PC-3 (cell line): Measurements from ENCODE around the gene MLPH. TPM values are rescaled to one million over a fixed set of nuclear protein-coding genes. Genes with fewer than 3 reads are reported as not detected.

Experiments
- ATAC-seq: fragments of 200-7000 bp; cut with Tn5 transposase; 2 replicates; pipeline ENCODE4 v1.9.1; 2020; ENCODE audit warnings: mild to moderate bottlenecking, moderate library complexity
- BruUV-seq: library from RNA; stranded (reverse); fragments of 400-500 nt; replicated peaks from 2 replicates; lab custom pipeline; 2021; lab: Mats Ljungman, UMichigan
- CTCF ChIA-PET: fragments of 300-600 bp; sonication (Branson Sonifier 250); formaldehyde crosslinking; loops from one replicate; lab custom pipeline; 2022; ENCODE audit warnings: antibody characterized with exemption; lab: Charles Lee
- POLR2A ChIA-PET: fragments of 300-600 bp; sonication (Branson Sonifier 250); formaldehyde crosslinking; loops from one replicate; lab custom pipeline; 2022; ENCODE audit warnings: antibody characterized with exemption; ENCODE audit not compliant: unreplicated experiment; lab: Charles Lee
- DNase-seq: peaks from one replicate; pipeline ENCODE4 v3.0.0-alpha.2; 2015
- H2AFZ ChIP-seq: fragments of 300-600 bp; sonication (generic); 2 replicates; pipeline ENCODE4 v1.6.0; 2016; ENCODE audit warnings: antibody characterized with exemption, low read length
- H3F3A ChIP-seq: fragments of 300-600 bp; sonication (generic); one replicate; pipeline ENCODE4 v1.6.0; 2017; ENCODE audit warnings: antibody characterized with exemption, low read length, control low read depth, mild to moderate bottlenecking; ENCODE audit not compliant: unreplicated experiment
- H3K27ac ChIP-seq: fragments of 300-600 bp; sonication (generic); 2 replicates; pipeline ENCODE4 v1.5.1; 2016; ENCODE audit warnings: mild to moderate bottlenecking, low read length
- H3K27me3 ChIP-seq: fragments of 300-600 bp; sonication (generic); 2 replicates; pipeline ENCODE4 v1.6.1; 2016; ENCODE audit warnings: low read length, mixed read lengths
- H3K36me3 ChIP-seq: fragments of 300-600 bp; sonication (generic); 2 replicates; pipeline ENCODE4 v1.6.1; 2016; ENCODE audit warnings: low read depth, mixed run types, low read length, mixed read lengths
- H3K4me1 ChIP-seq: fragments of 300-600 bp; sonication (generic); 2 replicates; pipeline ENCODE4 v1.5.1; 2016; ENCODE audit warnings: low read length; ENCODE audit not compliant: insufficient read depth
- H3K4me2 ChIP-seq: fragments of 300-600 bp; sonication (generic); 2 replicates; pipeline ENCODE4 v1.6.0; 2016; ENCODE audit warnings: low read length
- H3K4me3 ChIP-seq: fragments of 300-600 bp; sonication (generic); 2 replicates; pipeline ENCODE4 v1.5.1; 2016; ENCODE audit warnings: mild to moderate bottlenecking, low read length, mixed read lengths
- H3K79me2 ChIP-seq: fragments of 300-600 bp; sonication (generic); 2 replicates; pipeline ENCODE4 v1.6.1; 2017; ENCODE audit warnings: low read length, mixed read lengths
- H3K9ac ChIP-seq: fragments of 300-600 bp; sonication (generic); 2 replicates; pipeline ENCODE4 v1.6.0; 2016; ENCODE audit warnings: mild to moderate bottlenecking, low read length
- H3K9me2 ChIP-seq: fragments of 300-600 bp; sonication (generic); replicated peaks from 2 replicates; pipeline ENCODE4 v1.6.1; 2016; ENCODE audit warnings: mixed run types, low read length, mixed read lengths
- H3K9me3 ChIP-seq: fragments of 300-600 bp; sonication (generic); 2 replicates; pipeline ENCODE4 v1.6.1; 2016; ENCODE audit warnings: low read length, mixed read lengths
- H4K20me1 ChIP-seq: fragments of 300-600 bp; sonication (generic); 2 replicates; pipeline ENCODE4 v1.6.1; 2016; ENCODE audit warnings: low read length, mixed read lengths
- EZH2 ChIP-seq: fragments of 300-600 bp; sonication (generic); IDR thresholded peaks from one replicate; pipeline ENCODE4 v1.6.1; 2017; ENCODE audit warnings: antibody characterized with exemption, mild to moderate bottlenecking, low read length; ENCODE audit not compliant: unreplicated experiment
- EZH2phosphoT487 ChIP-seq: fragments of 300-600 bp; sonication (generic); IDR thresholded peaks from 2 replicates; pipeline ENCODE4 v1.6.1; 2018; ENCODE audit warnings: mild to moderate bottlenecking, antibody characterized with exemption, low read length, borderline replicate concordance
- intact Hi-C: fragments of 100-400 bp; cut with micrococcal nuclease; formaldehyde crosslinking; loops from 2 replicates; pipeline ENCODE4 v1.9.0; 2023
- total RNA-seq: library from RNA; depleted of rRNA; stranded (reverse); fragments of >200 nt; gene quantifications from 2 replicates; pipeline ENCODE4 v1.2.3, GENCODE V29; 2014
- TF ChIP-seq, protein P1 (sequence below): fragments of 300-600 bp; sonication (generic); conservative IDR thresholded peaks from 2 replicates; pipeline ENCODE4 v1.5.1; 2017; ENCODE audit warnings: antibody characterized with exemption, low read depth, mild to moderate bottlenecking, low read length

MLPH gene
- total RNA-seq, 1 experiment from 2014 or later = 201 TPM

DNA sequence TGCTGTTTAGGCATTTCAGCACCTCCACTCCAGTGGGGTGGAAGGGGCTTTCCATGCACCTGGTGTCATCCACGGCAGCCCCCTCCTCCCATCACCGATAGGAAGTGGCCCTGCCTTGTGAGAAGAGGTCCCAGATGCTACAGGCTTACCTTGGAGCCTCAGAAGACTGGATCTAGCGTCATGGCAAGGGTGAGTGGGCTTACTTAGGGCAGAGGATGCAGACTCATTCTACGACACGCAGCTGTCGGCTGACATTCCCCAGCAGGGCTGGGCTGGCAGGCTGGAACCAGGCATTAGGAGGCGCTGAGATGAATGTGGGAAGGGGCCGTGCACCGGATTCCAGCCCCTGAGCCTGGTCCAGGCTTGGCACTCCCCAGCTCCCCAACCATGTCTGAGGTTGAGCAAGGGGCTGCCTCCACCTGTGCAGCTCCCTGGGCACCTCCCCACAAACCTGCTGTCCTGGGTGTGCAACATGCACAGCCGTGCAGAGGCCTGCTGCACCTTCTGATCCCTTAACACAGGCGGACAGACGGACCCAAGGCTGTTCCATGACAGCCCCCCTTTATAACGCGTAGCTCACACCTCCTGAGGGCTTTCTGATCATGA lies 77.6 kb downstream of the MLPH start:
- no peak overlapping the region for H3K27ac ChIP-seq
- H3K9me2 ChIP-seq = no peaks in the 10 kb centered on the region
- H3K9ac ChIP-seq = no peak overlapping the region
- TF ChIP-seq, protein P1, sequence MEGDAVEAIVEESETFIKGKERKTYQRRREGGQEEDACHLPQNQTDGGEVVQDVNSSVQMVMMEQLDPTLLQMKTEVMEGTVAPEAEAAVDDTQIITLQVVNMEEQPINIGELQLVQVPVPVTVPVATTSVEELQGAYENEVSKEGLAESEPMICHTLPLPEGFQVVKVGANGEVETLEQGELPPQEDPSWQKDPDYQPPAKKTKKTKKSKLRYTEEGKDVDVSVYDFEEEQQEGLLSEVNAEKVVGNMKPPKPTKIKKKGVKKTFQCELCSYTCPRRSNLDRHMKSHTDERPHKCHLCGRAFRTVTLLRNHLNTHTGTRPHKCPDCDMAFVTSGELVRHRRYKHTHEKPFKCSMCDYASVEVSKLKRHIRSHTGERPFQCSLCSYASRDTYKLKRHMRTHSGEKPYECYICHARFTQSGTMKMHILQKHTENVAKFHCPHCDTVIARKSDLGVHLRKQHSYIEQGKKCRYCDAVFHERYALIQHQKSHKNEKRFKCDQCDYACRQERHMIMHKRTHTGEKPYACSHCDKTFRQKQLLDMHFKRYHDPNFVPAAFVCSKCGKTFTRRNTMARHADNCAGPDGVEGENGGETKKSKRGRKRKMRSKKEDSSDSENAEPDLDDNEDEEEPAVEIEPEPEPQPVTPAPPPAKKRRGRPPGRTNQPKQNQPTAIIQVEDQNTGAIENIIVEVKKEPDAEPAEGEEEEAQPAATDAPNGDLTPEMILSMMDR = no peak
- TF ChIP-seq EZH2phosphoT487 = no peak
- TF ChIP-seq EZH2 = no peak
- H3K79me2 ChIP-seq = no peaks in the 10 kb centered on the region
- DNase-seq (no peak), ATAC-seq (no peak)
- CTCF ChIA-PET = interaction anchor here (0.5 kb wide), 1 partner anchor 246 kb away, joined by 10 read pairs; no protein-coding TSS in a partner anchor
- no peaks in the 10 kb centered on the region for H4K20me1 ChIP-seq
- H3K36me3 ChIP-seq = no peaks in the 10 kb centered on the region
- H2AFZ ChIP-seq = no peak overlapping the region
- H3K4me1 ChIP-seq = no peaks in the 10 kb centered on the region
- no peak overlapping the region for H3K4me2 ChIP-seq
- no peaks in the 10 kb centered on the region for H3F3A ChIP-seq
- BruUV-seq = no TSS peak
- H3K9me3 ChIP-seq = no peaks in the 10 kb centered on the region
- intact Hi-C loops = no loop called here
- no peaks in the 10 kb centered on the region for H3K27me3 ChIP-seq
- POLR2A ChIA-PET = interaction anchor here (0.7 kb wide), 1 partner anchor 212 kb away, joined by 3 read pairs; no protein-coding TSS in a partner anchor
- H3K4me3 ChIP-seq = no peak overlapping the region

DNA sequence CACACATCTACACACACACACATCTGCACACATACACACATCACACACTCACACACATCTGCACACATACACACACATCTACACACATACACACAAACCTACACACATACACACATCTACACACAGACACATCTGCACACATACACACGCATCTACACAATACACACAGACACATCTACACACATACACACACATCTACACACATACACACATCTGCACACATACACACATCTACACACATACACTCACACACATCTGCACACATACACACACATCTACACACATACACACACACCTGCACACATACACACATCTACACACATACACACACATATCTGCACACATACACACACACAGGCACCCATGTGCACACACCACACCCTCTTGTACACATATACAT lies 78.9 kb downstream of the MLPH start:
- no peak overlapping the region for H3K27ac ChIP-seq
- no peak overlapping the region for H3K4me3 ChIP-seq
- no peaks in the 10 kb centered on the region for H4K20me1 ChIP-seq
- no peaks in the 10 kb centered on the region for H3K4me1 ChIP-seq
- no peak overlapping the region for H2AFZ ChIP-seq
- no peaks in the 10 kb centered on the region for H3F3A ChIP-seq
- CTCF ChIA-PET = no interaction called here
- ATAC-seq (no peak), DNase-seq (no peak)
- no peak overlapping the region for H3K9ac ChIP-seq
- no peaks in the 10 kb centered on the region for H3K9me2 ChIP-seq
- no TSS peak for BruUV-seq
- no peaks in the 10 kb centered on the region for H3K9me3 ChIP-seq
- no peaks in the 10 kb centered on the region for H3K27me3 ChIP-seq
- H3K79me2 ChIP-seq = no peaks in the 10 kb centered on the region
- intact Hi-C loops = no loop called here
- TF ChIP-seq EZH2phosphoT487 (no peak), EZH2 (no peak)
- TF ChIP-seq, protein P1 = no peak
- H3K36me3 ChIP-seq = no peaks in the 10 kb centered on the region
- POLR2A ChIA-PET = no interaction called here
- H3K4me2 ChIP-seq = no peak overlapping the region

DNA sequence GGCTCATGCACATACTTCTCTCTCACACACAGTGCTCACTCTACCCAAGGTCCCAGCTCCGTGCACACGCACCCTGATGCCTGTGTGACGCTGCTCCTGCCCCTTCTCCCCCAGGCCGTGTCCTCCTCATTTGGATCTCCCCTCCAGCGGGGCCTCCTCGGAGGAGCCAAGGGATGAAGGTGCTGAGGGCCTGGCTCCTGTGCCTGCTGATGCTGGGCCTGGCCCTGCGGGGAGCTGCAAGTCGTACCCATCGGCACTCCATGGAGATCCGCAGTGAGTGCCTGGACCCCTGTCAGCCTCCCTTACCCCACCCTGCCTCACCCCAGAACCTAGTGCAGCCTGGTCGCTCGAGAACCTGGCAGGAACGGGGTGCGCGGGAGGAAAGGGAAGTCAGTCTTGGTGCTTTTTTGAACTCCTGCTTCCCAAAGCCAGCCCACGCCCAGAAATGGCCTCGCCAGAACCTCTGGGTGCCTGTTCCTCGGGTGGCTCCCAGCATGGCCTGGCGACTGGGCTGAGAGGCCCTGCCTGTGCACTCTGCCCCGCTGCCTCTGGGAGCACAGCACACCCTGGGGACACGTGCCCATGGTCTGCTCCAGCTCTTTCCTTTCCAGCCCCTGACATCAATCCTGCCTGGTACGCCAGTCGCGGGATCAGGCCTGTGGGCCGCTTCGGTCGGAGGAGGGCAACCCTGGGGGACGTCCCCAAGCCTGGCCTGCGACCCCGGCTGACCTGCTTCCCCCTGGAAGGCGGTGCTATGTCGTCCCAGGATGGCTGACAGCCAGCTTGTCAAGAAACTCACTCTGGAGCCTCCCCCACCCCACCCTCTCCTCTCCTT lies 79.6 kb downstream of the MLPH start, which contains the start of gene PRLH:
Gene PRLH, plus strand, starts transcription at position 174 of the 835 bp plus-strand sequence. Its CDS starts 0 bp downstream, at position 174.
- no peaks in the 10 kb centered on the region for H3K9me2 ChIP-seq
- CTCF ChIA-PET = no interaction called here

More for the DNA sequence above, 79.6 kb downstream of the MLPH start, which contains the start of gene PRLH:
- Histone ChIP-seq H3K27me3 (no peaks in the 10 kb centered on the region), H3K79me2 (no peaks in the 10 kb centered on the region), H3K9ac (no peak within 1 kb of the TSS), H3K36me3 (no peaks in the 10 kb centered on the region), H4K20me1 (no peaks in the 10 kb centered on the region), H3K27ac (no peak within 1 kb of the TSS), H3K4me3 (no peak within 1 kb of the TSS), H3K4me1 (no peaks in the 10 kb centered on the region), H3K9me3 (no peaks in the 10 kb centered on the region), H3K4me2 (no peak within 1 kb of the TSS), H3F3A (no peaks in the 10 kb centered on the region), H2AFZ (no peak within 1 kb of the TSS)
- no TSS peak for BruUV-seq
- TF ChIP-seq EZH2 (no peak), EZH2phosphoT487 (no peak)
- TF ChIP-seq, protein P1 = no peak
- DNase-seq (no peak), ATAC-seq (no peak)
- POLR2A ChIA-PET = no interaction called here
- intact Hi-C loops = no loop called here
